HG03095 (cell line): ENCODE measurements around the gene ACKR3.

Source experiments
- ATAC-seq: cut with Tn5 transposase; IDR thresholded peaks from one replicate; pipeline ENCODE4 v1.9.1; 2021; ENCODE audit warnings: moderate library complexity; ENCODE audit not compliant: unreplicated experiment

ACKR3 gene

DNA sequence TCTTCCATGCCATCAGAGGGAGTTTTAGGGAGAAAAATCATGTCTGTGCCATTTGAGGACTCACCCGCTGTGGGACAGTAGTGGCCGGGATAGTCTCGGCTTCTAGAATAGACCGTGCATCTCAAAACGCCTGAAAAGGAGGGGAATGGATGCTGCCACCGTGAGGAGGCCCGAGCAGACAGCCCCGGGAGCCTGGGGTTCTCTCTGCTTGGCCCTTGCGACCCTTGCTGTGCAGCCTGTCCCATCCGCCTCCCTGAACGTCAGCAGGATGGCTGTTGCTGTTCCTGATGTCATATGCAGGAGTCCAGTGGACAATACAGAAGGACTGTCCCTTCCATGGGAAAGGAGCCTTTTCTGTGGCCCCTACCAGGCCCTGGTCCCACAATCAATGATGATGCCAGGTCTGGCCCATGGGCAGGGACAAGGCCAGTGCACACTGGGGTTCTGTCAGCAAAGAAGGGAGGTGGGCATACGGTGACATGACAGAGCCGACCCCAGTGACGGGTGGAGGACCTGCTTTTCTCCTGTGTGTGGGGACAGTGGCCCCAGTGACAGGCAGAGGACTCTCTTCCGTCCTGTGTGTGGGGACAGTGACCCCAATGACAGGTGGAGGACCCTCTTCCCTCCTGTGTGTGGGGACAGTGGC lies 58.8 kb downstream of the ACKR3 start:
- ATAC-seq: no peak

DNA sequence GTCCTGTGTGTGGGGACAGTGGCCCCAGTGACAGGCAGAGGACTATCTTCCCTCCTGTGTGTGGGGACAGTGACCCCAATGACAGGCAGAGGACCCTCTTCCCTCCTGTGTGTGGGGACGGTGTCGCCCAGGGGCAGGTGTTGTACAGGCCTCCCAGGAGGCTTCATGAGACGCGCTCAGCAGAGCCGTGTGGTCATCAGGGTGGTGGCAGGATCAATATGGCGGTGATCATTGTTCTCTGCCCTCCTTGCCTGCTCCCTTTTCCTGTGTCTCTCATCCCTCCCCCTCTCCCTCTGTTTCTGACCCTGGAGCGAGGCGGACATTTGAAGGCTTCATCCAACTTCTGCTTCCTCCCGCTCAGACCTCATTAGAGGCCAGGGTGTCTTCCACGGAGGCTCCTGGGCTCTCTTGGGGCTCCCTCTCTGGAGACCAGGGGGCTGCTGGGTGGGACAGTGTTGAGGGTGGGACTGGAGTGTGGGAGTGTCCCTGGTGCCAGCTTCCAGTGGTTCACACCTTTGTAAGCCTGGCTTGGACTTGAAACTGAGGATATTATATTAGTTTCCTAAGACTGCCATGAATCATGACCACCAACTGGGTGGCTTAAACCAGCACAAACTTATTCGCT lies 59.5 kb downstream of the ACKR3 start:
- ATAC-seq: no peak

DNA sequence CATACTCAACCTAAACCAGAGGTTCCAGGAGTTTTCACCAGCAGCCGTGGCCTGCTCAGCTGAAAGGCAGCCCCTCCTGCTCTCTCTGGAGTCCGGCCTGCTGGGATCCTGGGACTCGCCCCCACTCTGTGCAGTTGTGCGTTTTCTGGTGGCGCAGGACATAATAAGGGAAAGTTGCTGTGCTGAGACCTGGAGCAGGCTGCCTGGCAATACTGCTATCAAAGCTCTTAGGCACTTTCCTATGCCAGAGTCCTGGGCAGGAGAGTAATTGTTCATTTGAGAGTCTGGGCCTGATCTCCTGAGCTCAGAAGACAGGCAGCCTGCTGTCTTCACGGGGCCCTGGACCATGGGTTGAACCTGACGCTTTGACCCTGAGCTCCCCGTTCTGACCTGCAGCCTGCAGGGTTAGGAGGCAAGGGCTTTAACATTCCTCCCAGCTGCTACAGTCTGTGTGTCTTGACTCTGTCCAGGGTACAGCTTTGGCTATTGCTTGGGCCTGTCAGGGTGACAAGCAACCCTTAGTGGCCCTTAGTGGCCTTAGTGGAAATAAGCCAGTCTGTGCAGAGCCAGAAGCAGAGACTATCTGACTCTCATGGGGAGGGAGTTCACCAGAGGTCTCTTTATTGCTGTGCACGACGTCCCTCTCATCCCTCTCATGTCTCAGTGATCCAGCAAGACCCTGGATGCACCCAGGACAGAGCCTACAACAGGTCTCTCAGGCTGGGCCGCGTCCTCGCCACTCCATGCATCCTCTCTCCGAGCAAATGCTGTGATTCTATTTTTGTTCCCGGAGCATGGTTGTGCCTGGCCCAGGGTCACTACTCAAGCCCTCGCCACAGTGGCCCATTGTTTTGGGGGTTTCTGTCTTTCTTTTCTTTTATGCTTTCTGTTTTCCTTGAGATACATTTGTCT lies 60.6 kb downstream of the ACKR3 start:
- no peak for ATAC-seq

DNA sequence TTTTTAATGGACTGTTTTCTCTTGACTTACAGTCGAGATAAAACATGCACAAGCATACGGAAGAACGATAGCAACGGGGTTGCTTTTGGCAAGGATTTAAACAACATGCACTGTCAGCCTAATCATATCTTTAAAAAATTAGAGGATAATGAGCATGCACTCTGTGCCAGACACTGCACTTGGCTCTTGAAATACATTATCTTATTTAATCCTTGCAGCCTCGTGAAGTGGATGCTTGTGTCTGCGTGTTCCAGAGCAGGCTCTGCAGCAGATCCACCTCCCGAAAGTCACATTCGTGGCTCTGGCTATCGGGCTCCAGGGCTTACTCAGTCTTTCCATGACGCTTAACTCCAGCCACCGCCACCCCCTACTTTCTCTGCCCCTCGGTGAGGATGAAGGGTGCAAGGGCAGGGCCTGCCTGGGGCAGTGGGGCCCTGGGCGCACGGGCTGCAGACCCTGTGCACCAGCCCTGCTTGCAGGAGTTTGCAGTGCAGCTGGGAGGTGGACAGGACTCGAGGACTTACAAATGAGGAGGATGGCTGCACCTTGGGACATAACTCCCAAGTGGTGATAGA lies 61.7 kb downstream of the ACKR3 start:
- ATAC-seq: no peak

DNA sequence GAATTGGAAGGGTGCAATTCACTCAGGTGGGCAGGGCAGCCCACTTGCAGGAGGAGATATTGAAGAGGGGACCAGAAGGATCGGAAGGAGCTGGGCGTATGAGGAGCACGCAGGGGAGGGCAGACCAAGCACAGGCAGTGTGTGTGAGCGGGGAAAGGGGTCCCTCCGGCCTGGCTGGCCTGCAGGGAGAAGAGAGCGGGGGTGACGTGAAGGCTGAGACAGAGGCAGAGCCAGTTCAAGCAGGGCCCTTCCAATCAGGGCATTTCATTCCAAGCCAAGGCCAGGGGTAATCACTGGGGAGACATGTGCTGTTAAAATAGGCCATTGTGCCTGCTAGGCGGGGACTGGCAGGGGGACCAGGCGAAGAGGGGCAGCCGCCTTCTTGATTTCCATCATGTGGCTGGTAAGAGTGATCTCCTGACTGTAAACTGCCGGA lies 62.2 kb downstream of the ACKR3 start:
- no peak for ATAC-seq
